ENCODE results near the gene VRTN.

GRCh38 chr14:74356892-74357575 lies 8.8 kb downstream of the VRTN start:
- TF ChIP-seq POLR2A (IDR thresholded peaks at IDR 0.05; ENCODE audit: extremely low read depth, insufficient read length) (no peak), CTCF (IDR thresholded peaks at IDR 0.05; ENCODE audit: low read depth, low read length) (no peak)
